Stimulated activated CD8-positive, alpha-beta memory T cell treated with anti-CD3 and anti-CD28 coated beads, Interleukin-4, amount 100 ng/mL, for 24 hours (primary cell): ENCODE data around the gene PODXL2.
"Not testable (repeated sequence)": the region's sequence is repeated elsewhere in the genome, so short reads cannot be mapped to it uniquely, and the experiment has no call there.

Source experiments
- DNase-seq: peaks from one replicate; pipeline ENCODE4 v3.0.0-alpha.2; 2020; ENCODE audit warnings: low read depth

Gene PODXL2

DNA sequence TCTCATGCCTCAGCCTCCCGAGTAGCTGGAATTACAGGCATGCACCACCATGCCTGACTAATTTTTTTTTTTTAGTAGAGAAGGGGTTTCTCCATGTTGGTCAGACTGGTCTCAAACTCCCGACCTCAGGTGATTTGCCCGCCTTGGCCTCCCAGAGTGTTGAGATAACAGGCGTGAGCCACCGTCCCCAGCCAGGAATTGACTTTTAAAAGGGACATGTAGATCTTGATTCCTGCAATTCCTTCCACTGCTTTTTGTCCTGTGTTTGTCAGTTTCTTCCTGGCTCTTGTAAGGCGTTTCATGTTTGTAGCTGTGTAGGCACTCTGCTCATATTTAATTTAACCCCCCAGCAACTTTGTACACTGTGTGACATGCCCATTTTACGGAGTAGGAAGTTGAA is 23.4 kb upstream of the PODXL2 start:
- not testable (repeated sequence) for DNase-seq

DNA sequence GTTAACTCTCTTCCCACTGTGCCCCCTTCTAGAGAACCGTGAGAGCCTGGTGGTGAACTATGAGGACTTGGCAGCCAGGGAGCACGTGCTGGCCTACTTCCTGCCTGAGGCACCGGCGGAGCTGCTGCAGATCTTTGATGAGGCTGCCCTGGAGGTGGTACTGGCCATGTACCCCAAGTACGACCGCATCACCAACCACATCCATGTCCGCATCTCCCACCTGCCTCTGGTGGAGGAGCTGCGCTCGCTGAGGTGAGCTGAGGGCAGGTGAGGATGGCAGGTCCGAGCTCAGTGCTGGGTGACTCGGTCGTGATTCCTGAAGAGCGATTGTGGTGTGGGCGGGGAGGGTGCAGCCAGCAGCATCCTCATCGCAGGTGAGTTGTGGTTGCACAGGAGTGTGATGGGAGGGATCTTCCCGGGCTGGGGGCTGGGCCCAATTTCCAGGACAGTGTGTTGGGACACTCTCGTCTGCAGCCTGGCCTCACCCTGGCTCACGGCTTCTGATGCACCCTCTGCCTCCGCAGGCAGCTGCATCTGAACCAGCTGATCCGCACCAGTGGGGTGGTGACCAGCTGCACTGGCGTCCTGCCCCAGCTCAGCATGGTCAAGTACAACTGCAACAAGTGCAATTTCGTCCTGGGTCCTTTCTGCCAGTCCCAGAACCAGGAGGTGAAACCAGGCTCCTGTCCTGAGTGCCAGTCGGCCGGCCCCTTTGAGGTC is 22.7 kb upstream of the PODXL2 start:
- DNase-seq, result no peak

- DNase-seq, result no peak
These were observed 21.9 kb upstream of the PODXL2 start for GRCh38 chr3:127606981-127607595.

DNA sequence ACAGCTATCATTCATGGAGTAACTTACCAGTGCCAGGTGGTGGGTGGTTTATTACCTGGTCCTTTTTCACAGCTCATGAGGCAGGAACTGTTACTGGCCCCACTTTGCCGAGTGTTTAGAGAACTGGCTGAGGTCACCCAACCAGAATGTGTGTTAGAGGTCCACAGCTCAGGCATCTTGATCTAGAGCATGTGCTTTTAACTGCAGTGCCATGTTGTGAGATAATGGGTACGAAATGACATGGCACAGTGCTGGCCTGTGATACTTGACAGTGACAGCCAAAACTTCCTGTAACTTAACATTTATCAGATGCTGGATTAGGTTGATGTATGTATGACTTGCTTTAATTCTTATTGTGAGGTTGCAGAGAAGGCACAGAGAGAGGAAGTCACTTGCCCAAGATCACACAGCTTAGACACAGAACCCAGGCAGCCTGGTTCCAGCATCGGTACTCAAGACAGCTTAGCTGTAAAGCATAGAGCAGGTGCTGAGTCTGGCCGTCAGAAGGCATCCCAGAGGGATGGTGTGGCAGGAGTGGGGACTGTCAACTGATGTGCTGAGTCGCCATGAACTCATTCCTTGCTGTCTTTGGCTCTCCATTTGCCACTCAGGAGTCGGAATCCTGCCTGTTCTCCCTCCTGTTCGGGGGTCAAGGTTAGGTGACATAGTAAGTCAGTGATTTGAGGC is 21.2 kb upstream of the PODXL2 start:
- DNase-seq, result no peak

DNA sequence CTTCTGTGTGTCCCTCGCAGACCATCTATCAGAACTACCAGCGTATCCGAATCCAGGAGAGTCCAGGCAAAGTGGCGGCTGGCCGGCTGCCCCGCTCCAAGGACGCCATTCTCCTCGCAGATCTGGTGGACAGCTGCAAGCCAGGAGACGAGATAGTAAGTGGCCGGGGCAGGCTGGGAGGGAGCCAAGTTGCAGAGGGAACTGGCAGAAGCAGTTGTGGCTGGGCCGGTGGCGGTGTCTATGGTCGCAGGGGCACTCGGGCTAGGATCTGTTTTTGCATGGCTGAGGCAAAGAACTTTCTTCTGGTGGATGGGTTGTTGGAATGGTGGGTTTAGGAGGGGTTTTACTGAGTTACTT is 20.6 kb upstream of the PODXL2 start:
- no peak for DNase-seq

DNA sequence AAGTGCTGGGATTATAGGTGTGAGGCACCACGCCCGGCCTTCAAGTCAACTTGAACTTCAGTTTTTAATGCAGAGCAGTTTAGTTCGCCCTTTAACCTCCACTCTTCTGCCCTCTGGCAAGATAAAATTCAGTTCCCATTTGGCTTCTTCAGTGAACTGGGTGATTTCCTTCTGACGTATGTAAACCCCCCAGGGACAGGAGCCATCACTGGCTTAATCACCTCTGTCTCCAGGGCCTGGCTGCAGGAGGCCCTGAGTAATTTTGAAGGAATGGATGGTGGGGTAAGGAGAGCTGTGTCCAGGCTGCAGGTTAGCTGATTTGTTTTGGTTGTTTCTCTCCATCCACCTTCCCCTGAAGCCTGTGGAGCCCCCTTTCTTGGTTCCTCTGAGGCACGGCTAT is 18.9 kb upstream of the PODXL2 start:
- DNase-seq, result no peak

DNA sequence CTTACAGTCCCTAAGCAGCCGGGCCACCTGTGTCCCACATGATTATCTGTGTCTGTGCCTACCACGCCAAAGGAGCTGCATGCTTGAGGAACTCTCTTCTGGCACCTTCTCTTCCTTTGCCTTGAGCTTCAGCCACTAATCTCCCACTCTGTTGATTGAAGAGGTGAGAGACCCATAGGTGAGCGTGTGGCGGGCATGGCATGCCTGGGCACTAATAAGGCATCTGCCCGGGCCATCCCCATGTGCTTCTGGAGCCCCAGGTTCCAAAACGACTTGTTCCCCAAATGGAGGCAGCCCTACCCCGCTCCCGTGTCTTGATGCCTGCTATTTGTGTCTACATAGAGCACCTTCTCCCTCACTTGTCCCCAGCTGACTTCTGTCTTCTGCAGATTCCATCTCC is 17.7 kb upstream of the PODXL2 start:
- no peak for DNase-seq

DNA sequence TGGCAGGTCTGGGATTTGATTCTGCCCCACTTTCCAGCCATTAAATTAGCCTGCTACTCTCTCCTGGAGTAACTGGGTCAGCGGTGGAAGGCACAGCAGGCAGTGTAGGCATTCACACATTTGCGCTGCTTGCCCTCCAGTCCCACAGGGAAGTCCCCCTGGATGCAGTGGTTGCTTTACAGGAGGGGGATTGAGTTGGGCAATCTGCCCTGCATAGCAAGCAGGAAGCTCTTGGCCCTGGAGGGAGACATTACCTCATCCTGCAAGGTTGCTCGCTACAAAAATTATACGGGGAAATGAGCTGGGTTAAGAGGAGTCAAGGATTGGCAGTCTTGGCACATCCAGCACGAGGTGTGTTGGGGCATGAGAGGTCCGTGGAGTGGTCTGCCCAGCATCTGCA is 16.0 kb upstream of the PODXL2 start:
- DNase-seq, result no peak

- DNase-seq, result no peak
These were observed 15.6 kb upstream of the PODXL2 start for GRCh38 chr3:127613406-127613805.

GRCh38 chr3:127614928-127615589 is 13.9 kb upstream of the PODXL2 start:
- no peak for DNase-seq

DNA sequence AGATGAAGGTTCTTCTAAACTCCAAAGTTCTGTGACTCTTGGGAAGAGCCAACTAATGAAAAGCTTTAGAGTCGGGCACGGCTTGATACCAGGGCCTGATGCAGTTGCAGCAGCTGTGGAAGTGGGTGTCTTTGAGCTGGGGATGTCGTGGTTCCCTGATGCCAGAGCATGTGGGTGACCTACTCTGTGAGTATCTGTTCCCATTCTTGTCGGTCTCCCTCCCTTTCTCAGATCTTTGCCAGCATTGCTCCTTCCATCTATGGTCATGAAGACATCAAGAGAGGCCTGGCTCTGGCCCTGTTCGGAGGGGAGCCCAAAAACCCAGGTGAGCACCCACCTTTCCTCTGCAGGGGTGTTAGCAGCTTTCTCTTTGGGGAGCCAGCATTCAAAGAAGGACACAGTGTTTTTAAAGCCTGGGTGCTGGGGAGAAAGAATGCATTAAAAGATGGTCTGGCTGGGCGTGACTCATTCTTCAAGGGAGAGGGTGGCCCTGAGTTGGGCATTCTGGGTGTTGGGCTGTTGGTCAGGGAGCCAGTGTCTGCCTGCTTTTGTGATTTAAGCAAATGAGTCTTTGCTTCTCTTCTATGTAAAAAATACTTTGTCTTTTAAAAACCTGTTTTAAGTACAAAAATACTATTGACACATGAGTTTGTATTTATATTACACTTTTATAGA is 13.2 kb upstream of the PODXL2 start:
- DNase-seq, result no peak

DNA sequence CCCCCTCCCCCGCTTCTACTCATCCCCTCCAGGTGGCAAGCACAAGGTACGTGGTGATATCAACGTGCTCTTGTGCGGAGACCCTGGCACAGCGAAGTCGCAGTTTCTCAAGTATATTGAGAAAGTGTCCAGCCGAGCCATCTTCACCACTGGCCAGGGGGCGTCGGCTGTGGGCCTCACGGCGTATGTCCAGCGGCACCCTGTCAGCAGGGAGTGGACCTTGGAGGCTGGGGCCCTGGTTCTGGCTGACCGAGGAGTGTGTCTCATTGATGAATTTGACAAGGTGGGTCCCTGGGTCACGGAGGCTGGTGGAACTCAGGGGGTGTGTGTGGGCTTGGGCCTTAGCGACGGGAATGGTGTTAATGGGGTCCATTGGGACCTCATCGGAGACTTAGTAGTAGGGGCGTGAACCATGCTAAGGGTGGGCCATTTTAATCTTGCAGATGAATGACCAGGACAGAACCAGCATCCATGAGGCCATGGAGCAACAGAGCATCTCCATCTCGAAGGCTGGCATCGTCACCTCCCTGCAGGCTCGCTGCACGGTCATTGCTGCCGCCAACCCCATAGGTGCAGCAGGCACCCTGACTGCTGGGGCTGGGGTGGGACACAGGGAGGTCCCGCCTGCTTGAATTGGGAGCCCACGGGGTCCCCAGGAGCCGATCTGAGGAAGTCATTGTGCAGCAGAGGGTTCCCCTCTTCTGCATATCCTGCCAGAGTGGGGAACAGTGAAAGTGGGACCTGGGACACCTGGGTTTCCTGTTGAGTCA is 12.0 kb upstream of the PODXL2 start:
- DNase-seq, result no peak

- no peak for DNase-seq
These were observed 10.1 kb upstream of the PODXL2 start for GRCh38 chr3:127618891-127619290.

DNA sequence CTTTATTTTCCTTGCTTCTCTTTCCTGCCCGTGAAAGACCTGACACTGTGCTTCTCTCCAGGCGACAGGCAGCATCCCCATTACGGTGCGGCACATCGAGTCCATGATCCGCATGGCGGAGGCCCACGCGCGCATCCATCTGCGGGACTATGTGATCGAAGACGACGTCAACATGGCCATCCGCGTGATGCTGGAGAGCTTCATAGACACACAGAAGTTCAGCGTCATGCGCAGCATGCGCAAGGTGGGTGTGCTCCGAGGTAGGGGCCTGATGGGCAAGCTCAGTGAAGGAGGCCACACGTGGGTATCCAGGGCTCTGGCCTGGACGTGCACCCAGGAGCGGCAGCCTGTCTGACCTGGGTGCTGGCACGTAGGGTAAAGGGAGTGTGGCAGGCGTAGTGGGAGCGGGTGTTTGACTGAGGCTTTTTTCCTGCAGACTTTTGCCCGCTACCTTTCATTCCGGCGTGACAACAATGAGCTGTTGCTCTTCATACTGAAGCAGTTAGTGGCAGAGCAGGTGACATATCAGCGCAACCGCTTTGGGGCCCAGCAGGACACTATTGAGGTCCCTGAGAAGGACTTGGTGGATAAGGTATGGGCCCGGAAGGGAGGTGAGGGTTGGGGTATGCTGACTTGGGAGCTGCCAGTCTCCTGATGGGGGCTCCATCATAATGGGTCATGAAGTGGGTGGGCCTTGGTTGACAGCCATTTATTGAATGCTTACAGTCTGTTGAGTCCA is 8.2 kb upstream of the PODXL2 start:
- no peak for DNase-seq

DNA sequence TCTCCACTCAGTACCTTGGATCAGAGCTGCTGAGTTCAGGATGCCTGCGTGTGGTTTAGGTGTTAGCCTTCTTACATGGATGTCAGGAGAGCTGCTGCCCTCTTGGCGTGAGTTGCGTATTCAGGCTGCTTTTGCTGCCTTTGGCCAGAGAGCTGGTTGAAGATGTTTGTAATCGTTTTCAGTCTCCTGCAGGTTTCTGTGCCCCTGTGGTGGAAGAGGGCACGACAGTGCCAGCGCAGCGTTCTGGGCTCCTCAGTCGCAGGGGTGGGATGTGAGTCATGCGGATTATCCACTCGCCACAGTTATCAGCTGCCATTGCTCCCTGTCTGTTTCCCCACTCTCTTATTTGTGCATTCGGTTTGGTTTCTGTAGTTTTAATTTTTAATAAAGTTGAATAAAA is 7.0 kb upstream of the PODXL2 start:
- DNase-seq, result no peak

GRCh38 chr3:127622772-127623576 is 6.0 kb upstream of the PODXL2 start:
- DNase-seq, result no peak

DNA sequence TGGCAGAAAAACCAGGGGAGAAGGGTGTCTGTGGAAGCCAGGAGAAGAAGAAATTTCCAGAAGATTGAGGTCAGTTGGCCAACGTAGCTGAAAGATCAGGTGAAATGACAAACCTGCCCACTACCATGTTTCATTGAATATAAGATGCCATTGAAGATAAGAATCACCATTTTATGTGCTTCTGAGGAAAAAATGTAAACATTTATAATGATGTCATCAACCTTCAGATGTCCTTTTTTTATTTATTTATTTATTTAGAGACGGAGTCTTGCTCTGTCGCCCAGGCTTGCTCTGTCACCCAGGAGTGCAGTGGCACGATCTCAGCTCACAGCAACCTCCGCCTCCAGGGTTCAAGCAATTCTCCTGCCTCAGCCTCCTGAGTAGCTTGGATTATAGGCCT is 4.9 kb upstream of the PODXL2 start:
- no peak for DNase-seq

- no peak for DNase-seq
These were observed 3.2 kb upstream of the PODXL2 start for GRCh38 chr3:127625821-127626220.

GRCh38 chr3:127628426-127628787 is 578 bp upstream of the PODXL2 start:
- no peak for DNase-seq
